Mesenchymal stem cell (in vitro differentiated cells and primary cell): ENCODE data around the gene HSPH1.
A peak's percentile ranks its signal among the peaks of the same experiment; 100 is the strongest.

Source experiments
- DNase-seq: peaks from one replicate; pipeline ENCODE4 v3.0.0-alpha.2; 2013
- H2AFZ ChIP-seq: one replicate; pipeline ENCODE4 v1.6.1; 2013; ENCODE audit warnings: low read depth, mild to moderate bottlenecking, control low read depth, inconsistent platforms, low read length, moderate library complexity
- H2AK5ac ChIP-seq: 2 replicates; pipeline ENCODE4 v1.6.1; 2013; ENCODE audit warnings: low read length, moderate library complexity, mild to moderate bottlenecking, inconsistent platforms; ENCODE audit not compliant: severe bottlenecking
- H2BK120ac ChIP-seq: one replicate; pipeline ENCODE4 v1.6.1; 2013; ENCODE audit warnings: low read depth, mild to moderate bottlenecking, inconsistent platforms, low read length, moderate library complexity
- H2BK12ac ChIP-seq, 2 experiments: one replicate each; pipeline ENCODE4 v1.6.1; 2013; ENCODE audit warnings: inconsistent platforms in 2 of 2, low read length in 2 of 2, mild to moderate bottlenecking in 2 of 2, moderate library complexity in 2 of 2, control low read depth in 1 of 2
- H2BK15ac ChIP-seq: one replicate; pipeline ENCODE4 v1.6.1; 2013; ENCODE audit warnings: mild to moderate bottlenecking, low read depth, inconsistent platforms; ENCODE audit not compliant: poor library complexity, severe bottlenecking
- H2BK5ac ChIP-seq: 2 replicates; pipeline ENCODE4 v1.6.1; 2013; ENCODE audit warnings: low read depth, mild to moderate bottlenecking, low read length, control low read depth, inconsistent platforms; ENCODE audit not compliant: poor library complexity, severe bottlenecking
- H3K14ac ChIP-seq, 2 experiments: one replicate each; pipeline ENCODE4 v1.6.1; 2013; ENCODE audit warnings: inconsistent platforms in 2 of 2, low read length in 2 of 2, control low read depth in 1 of 2, mild to moderate bottlenecking in 1 of 2, moderate library complexity in 1 of 2
- H3K18ac ChIP-seq, 2 experiments: one replicate each; pipeline ENCODE4 v1.6.1; 2013; ENCODE audit warnings: inconsistent platforms in 2 of 2, low read length in 2 of 2, control low read depth in 1 of 2, low read depth in 1 of 2, mild to moderate bottlenecking in 1 of 2
- H3K23ac ChIP-seq, 2 experiments: one replicate each; pipeline ENCODE4 v1.6.1; 2013; ENCODE audit warnings: inconsistent platforms in 2 of 2, low read length in 2 of 2, mild to moderate bottlenecking in 2 of 2, moderate library complexity in 2 of 2, control low read depth in 1 of 2
- H3K27ac ChIP-seq: 2 replicates; pipeline ENCODE4 v1.5.1; 2013; ENCODE audit warnings: mild to moderate bottlenecking, moderate library complexity, low read length, control low read depth, inconsistent platforms; ENCODE audit not compliant: poor library complexity, severe bottlenecking
- H3K27me3 ChIP-seq, 2 experiments: 2 replicates each; pipeline versions ENCODE4 v1.6.1 to v1.7.0; 2013; ENCODE audit warnings: low read length in 2 of 2, mild to moderate bottlenecking in 2 of 2, moderate library complexity in 2 of 2, control low read depth in 1 of 2, inconsistent platforms in 1 of 2; ENCODE audit not compliant: control insufficient read depth in 1 of 2, insufficient read depth in 1 of 2
- H3K36me3 ChIP-seq, 2 experiments: 2 replicates each; pipeline versions ENCODE4 v1.6.1 to v1.7.0; 2013; ENCODE audit warnings: low read length in 2 of 2, control low read depth in 1 of 2, inconsistent platforms in 1 of 2, low read depth in 1 of 2, mild to moderate bottlenecking in 1 of 2; ENCODE audit not compliant: insufficient read depth in 2 of 2, control insufficient read depth in 1 of 2
- H3K4ac ChIP-seq, 2 experiments: one replicate each; pipeline ENCODE4 v1.6.1; 2013; ENCODE audit warnings: inconsistent platforms in 2 of 2, low read length in 2 of 2, mild to moderate bottlenecking in 2 of 2, moderate library complexity in 2 of 2, control low read depth in 1 of 2, low read depth in 1 of 2
- H3K4me1 ChIP-seq: 2 replicates; pipeline ENCODE4 v1.6.1; 2013; ENCODE audit warnings: low read depth, low read length, control low read depth; ENCODE audit not compliant: control insufficient read depth, insufficient read depth
- H3K4me2 ChIP-seq: 2 replicates; pipeline ENCODE4 v1.6.1; 2013; ENCODE audit warnings: low read length, mild to moderate bottlenecking, inconsistent platforms; ENCODE audit not compliant: poor library complexity, severe bottlenecking
- H3K4me3 ChIP-seq, 2 experiments: 2 replicates each; pipeline versions ENCODE4 v1.5.1 to v1.7.0; 2013; ENCODE audit warnings: low read length in 2 of 2, mild to moderate bottlenecking in 2 of 2, control low read depth in 1 of 2, low read depth in 1 of 2; ENCODE audit not compliant: insufficient read depth in 1 of 2
- H3K79me1 ChIP-seq: replicated peaks from 2 replicates; pipeline ENCODE4 v1.6.1; 2013; ENCODE audit warnings: mild to moderate bottlenecking, control low read depth, low read length, inconsistent platforms; ENCODE audit not compliant: poor library complexity, severe bottlenecking
- H3K9ac ChIP-seq: 2 replicates; pipeline ENCODE4 v1.7.0; 2013; ENCODE audit warnings: mild to moderate bottlenecking, low read length, moderate library complexity
- H3K9me3 ChIP-seq: 2 replicates; pipeline ENCODE4 v1.7.0; 2013; ENCODE audit warnings: mild to moderate bottlenecking, low read length; ENCODE audit not compliant: control insufficient read depth
- H4K8ac ChIP-seq: one replicate; pipeline ENCODE4 v1.6.1; 2013; ENCODE audit warnings: inconsistent platforms, mild to moderate bottlenecking, low read length, moderate library complexity
- H4K91ac ChIP-seq: one replicate; pipeline ENCODE4 v1.6.1; 2013; ENCODE audit warnings: mild to moderate bottlenecking, low read length, inconsistent platforms
- WGBS: methylation state at CpG from one replicate; pipeline ENCODE4 v1.1.7; 2013; ENCODE audit warnings: mixed read lengths; 5-methylcytosine and 5-hydroxymethylcytosine counted together

The HSPH1 gene

DNA sequence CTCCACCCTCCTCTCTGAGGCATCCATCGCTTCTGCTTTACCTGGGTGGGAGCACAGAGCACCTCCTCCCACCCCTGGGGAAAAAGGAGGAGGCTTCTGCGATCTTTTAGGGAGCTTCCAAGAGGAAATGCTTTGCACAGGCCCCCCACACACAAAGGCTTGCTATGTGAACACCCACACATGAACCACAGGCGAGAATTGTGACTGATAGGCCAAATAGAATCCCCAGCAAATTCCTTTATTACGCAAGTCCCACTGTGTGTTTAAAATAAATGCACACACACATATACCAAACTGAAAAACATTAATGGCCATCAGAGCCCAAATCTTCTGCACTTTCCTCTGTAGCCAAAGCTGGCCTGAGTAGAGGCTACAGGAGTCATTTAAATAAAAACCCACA, 50.6 kb downstream of the HSPH1 start:
- H2AFZ ChIP-seq = no peak overlapping the region

DNA sequence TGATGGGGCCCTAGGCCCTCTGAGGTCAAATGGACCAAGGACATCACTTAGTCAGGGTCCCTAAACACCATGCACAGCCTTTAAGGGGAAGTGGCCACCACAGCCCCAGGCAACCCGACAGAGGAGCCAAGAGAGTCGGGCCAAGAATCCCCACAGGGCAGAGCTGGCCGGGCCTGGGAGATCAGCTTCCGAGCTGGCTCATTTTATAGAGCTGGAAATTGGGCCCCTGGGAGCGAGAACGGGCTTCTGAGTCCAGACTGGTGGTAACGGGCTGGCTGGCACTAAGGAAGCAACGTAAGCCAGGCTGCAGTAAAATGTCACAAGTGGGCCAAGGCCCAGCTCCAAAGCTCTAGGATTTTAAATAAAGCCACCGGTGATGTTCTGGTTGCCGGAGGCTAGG, 51.1 kb downstream of the HSPH1 start:
- Histone ChIP-seq H3K79me1 (no peaks in the 10 kb centered on the region), H4K8ac (no peak overlapping the region), H3K27me3 (peaks cover 32 to 89% of the 10 kb centered on the region in 2 experiments), H4K91ac (no peak overlapping the region), H3K4me1 (no peaks in the 10 kb centered on the region), H2BK120ac (no peak overlapping the region), H3K23ac (no peak overlapping the region), H3K4ac (no peak overlapping the region), H3K27ac (no peak overlapping the region), H3K4me3 (no peak overlapping the region), H3K18ac (no peak overlapping the region), H3K14ac (no peak overlapping the region), H3K9ac (no peak overlapping the region), H2BK5ac (no peak overlapping the region), H2AK5ac (no peak overlapping the region), H3K9me3 (no peaks in the 10 kb centered on the region), H3K36me3 (no peaks in the 10 kb centered on the region), H2BK12ac (no peak overlapping the region), H2AFZ (no peak overlapping the region), H2BK15ac (no peak overlapping the region), H3K4me2 (no peak overlapping the region)
- DNase-seq = no peak
- 88% methylated on average over 10 of the region's 10 CpGs for WGBS

More for the DNA sequence above, 50.6 kb downstream of the HSPH1 start:
- Histone ChIP-seq H3K4me3 (no peak overlapping the region), H3K14ac (no peak overlapping the region), H2BK15ac (peak overlapping the region; percentile 36), H3K36me3 (no peaks in the 10 kb centered on the region), H2BK5ac (no peak overlapping the region), H3K4ac (no peak overlapping the region), H3K23ac (no peak overlapping the region), H2AK5ac (no peak overlapping the region), H3K18ac (no peak overlapping the region), H3K4me2 (no peak overlapping the region), H3K79me1 (no peaks in the 10 kb centered on the region), H3K9me3 (no peaks in the 10 kb centered on the region), H2BK120ac (no peak overlapping the region), H3K27me3 (peaks cover 37 to 90% of the 10 kb centered on the region in 2 experiments), H4K8ac (no peak overlapping the region), H3K9ac (no peak overlapping the region), H4K91ac (no peak overlapping the region), H3K4me1 (no peaks in the 10 kb centered on the region), H3K27ac (no peak overlapping the region), H2BK12ac (no peak overlapping the region)
- no peak for DNase-seq
- 81% methylated on average over 4 of the region's 4 CpGs for WGBS

DNA sequence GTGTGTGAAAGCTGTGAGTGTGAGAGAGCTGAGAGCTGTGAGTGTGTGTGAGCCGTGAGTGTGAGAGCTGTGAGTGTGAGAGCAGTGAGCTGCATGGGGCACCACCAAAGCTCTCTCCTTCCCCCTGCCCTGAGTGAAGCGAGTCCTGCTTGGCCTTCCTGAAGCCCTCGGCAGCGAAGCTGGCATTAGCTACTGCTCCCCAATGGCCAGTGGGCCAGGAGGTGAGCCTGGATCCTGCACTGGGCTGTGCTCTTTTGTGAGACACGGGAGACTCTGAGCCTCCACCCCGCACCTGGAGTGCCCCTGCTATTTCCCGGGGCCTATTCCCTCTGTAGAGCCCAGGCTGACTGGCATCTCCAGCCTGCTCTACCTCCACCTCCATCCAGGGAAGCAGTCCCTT, 51.5 kb downstream of the HSPH1 start:
- Histone ChIP-seq H2AK5ac (no peak overlapping the region), H3K27me3 (peaks cover 27 to 84% of the 10 kb centered on the region in 2 experiments), H2BK15ac (no peak overlapping the region), H3K27ac (no peak overlapping the region), H3K18ac (no peak overlapping the region), H4K8ac (no peak overlapping the region), H2BK12ac (no peak overlapping the region), H3K79me1 (no peaks in the 10 kb centered on the region), H2BK5ac (no peak overlapping the region), H3K14ac (no peak overlapping the region), H3K23ac (no peak overlapping the region), H2AFZ (no peak overlapping the region), H4K91ac (no peak overlapping the region), H3K9me3 (no peaks in the 10 kb centered on the region), H3K4me1 (no peaks in the 10 kb centered on the region), H3K9ac (no peak overlapping the region), H3K4ac (no peak overlapping the region), H3K4me3 (no peak overlapping the region), H3K4me2 (no peak overlapping the region), H2BK120ac (no peak overlapping the region), H3K36me3 (no peaks in the 10 kb centered on the region)
- DNase-seq = no peak
- 89% methylated on average over 6 of the region's 7 CpGs for WGBS

DNA sequence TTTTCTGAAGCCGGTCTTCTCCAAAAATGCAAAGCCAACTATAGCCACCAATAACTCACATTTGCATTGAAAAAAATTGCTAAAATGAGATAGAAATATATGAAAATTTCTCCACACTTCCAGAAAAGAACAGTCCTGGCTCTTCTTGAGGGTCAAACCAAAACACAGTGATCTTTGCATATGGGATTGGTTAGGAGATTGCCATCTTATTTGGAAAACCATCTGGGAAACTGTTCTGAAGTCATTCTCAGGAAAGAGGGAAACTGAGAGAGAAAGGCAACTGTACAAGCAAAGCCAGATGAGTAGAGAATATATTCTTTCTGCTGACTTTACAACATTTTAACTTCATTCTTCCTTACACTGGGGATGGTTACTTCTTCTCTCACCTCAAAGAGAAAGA, 54.6 kb downstream of the HSPH1 start:
- Histone ChIP-seq H3K27ac (no peak overlapping the region), H3K36me3 (no peaks in the 10 kb centered on the region), H3K9ac (no peak overlapping the region), H3K27me3 (peaks cover 24 to 72% of the 10 kb centered on the region in 2 experiments), H2AFZ (no peak overlapping the region), H3K14ac (no peak overlapping the region), H2BK15ac (no peak overlapping the region), H4K8ac (no peak overlapping the region), H2BK120ac (no peak overlapping the region), H3K4me2 (no peak overlapping the region), H3K23ac (no peak overlapping the region), H2AK5ac (no peak overlapping the region), H2BK5ac (no peak overlapping the region), H3K4ac (no peak overlapping the region), H3K18ac (no peak overlapping the region), H3K4me1 (no peaks in the 10 kb centered on the region), H3K79me1 (no peaks in the 10 kb centered on the region), H3K4me3 (no peak overlapping the region), H3K9me3 (no peaks in the 10 kb centered on the region), H4K91ac (no peak overlapping the region), H2BK12ac (no peak overlapping the region)
- no peak for DNase-seq
- WGBS = 100% methylated on average over 1 of the region's 1 CpG
